ENCODE results near the gene ITSN1.

GRCh38 chr21:33916200-33916567 is 273.9 kb downstream of the ITSN1 start:
- TF ChIP-seq, protein P1, sequence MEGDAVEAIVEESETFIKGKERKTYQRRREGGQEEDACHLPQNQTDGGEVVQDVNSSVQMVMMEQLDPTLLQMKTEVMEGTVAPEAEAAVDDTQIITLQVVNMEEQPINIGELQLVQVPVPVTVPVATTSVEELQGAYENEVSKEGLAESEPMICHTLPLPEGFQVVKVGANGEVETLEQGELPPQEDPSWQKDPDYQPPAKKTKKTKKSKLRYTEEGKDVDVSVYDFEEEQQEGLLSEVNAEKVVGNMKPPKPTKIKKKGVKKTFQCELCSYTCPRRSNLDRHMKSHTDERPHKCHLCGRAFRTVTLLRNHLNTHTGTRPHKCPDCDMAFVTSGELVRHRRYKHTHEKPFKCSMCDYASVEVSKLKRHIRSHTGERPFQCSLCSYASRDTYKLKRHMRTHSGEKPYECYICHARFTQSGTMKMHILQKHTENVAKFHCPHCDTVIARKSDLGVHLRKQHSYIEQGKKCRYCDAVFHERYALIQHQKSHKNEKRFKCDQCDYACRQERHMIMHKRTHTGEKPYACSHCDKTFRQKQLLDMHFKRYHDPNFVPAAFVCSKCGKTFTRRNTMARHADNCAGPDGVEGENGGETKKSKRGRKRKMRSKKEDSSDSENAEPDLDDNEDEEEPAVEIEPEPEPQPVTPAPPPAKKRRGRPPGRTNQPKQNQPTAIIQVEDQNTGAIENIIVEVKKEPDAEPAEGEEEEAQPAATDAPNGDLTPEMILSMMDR (IDR thresholded peaks at IDR 0.05) = no peak
- no peak for TF ChIP-seq POLR2A (IDR thresholded peaks at IDR 0.05)

All from body of pancreas (tissue), 4 donors.